Endothelial cell of umbilical vein (primary cell): ENCODE measurements around the gene PKNOX2. TPM values are rescaled to one million over a fixed set of nuclear protein-coding genes. Genes with fewer than 3 reads are reported as not detected.

Source experiments
- BruUV-seq: library from RNA; stranded (reverse); fragments of 400-500 nt; replicated peaks from 2 replicates; lab custom pipeline; 2021; lab: Mats Ljungman, UMichigan
- CTCF ChIA-PET: fragments of 300-600, 350-600 bp; sonication (Branson Sonifier 250); formaldehyde crosslinking; loops from one replicate; lab custom pipeline; 2021; ENCODE audit warnings: antibody characterized with exemption, inconsistent platforms; lab: Charles Lee
- POLR2A ChIA-PET: fragments of 300-600, 350-600 bp; sonication (Branson Sonifier 250); formaldehyde crosslinking; loops from one replicate; lab custom pipeline; 2021; ENCODE audit warnings: antibody characterized with exemption, inconsistent platforms; lab: Charles Lee
- DNase-seq: peaks from one replicate; pipeline ENCODE4 v3.0.0-alpha.2; 2011; ENCODE audit warnings: low read depth, low spot score
- FAIRE-seq: peaks from 2 replicates; lab custom pipeline; 2011; peaks lifted over from hg19 to GRCh38; lab: Jason Lieb, UNC
- H2AFZ ChIP-seq: 2 replicates; pipeline ENCODE4 v1.6.0; 2012; ENCODE audit warnings: low read depth, low read length, control low read depth, inconsistent platforms
- H3K27ac ChIP-seq: 2 replicates; pipeline ENCODE4 v1.5.1; 2011; ENCODE audit warnings: low read depth, mild to moderate bottlenecking, control low read depth, low read length, moderate library complexity; ENCODE audit not compliant: insufficient read depth
- H3K27me3 ChIP-seq, 2 experiments: 2 replicates each; pipeline versions ENCODE4 v1.6.0 to v1.6.1; 2011; ENCODE audit warnings: low read length in 2 of 2, mixed read lengths in 1 of 2; ENCODE audit not compliant: control insufficient read depth in 2 of 2, insufficient read depth in 2 of 2
- H3K36me3 ChIP-seq, 2 experiments: 2 replicates in 1 of 2; 3 replicates in 1 of 2; pipeline ENCODE4 v1.5.1; 2011; ENCODE audit warnings: low read length in 2 of 2, mild to moderate bottlenecking in 1 of 2, moderate library complexity in 1 of 2; ENCODE audit not compliant: control insufficient read depth in 2 of 2, insufficient read depth in 2 of 2; ENCODE audit errors: extremely low read depth in 1 of 2
- H3K4me1 ChIP-seq: 3 replicates; pipeline ENCODE4 v1.5.1; 2011; ENCODE audit warnings: mild to moderate bottlenecking, low read length; ENCODE audit not compliant: control insufficient read depth, insufficient read depth; ENCODE audit errors: extremely low read depth
- H3K4me2 ChIP-seq: 2 replicates; pipeline ENCODE4 v1.6.1; 2011; ENCODE audit warnings: low read length, control low read depth, mixed read lengths; ENCODE audit not compliant: insufficient read depth
- H3K4me3 ChIP-seq, 3 experiments: fragments of 200-600 bp in 1 of 3; sonication (generic), shearing (Covaris generic) in 1 of 3; replicated peaks in 1 of 3; 2 replicates each; pipeline ENCODE4 v1.5.1; 2011 to 2016; ENCODE audit warnings: control low read depth in 3 of 3, low read length in 3 of 3, mild to moderate bottlenecking in 2 of 3, inconsistent platforms in 1 of 3, low read depth in 1 of 3, moderate library complexity in 1 of 3; ENCODE audit not compliant: insufficient read depth in 1 of 3
- H3K79me2 ChIP-seq: 2 replicates; pipeline ENCODE4 v1.6.0; 2012; ENCODE audit warnings: low read length, inconsistent platforms; ENCODE audit not compliant: control insufficient read depth, insufficient read depth
- H3K9ac ChIP-seq: replicated peaks from 2 replicates; pipeline ENCODE3; 2011; ENCODE audit warnings: low read length, control low read depth; ENCODE audit not compliant: insufficient read depth; ENCODE audit errors: extremely low read depth
- H3K9me1 ChIP-seq: replicated peaks from 3 replicates; pipeline ENCODE4 v1.6.0; 2011; ENCODE audit warnings: mild to moderate bottlenecking, low read length; ENCODE audit not compliant: control insufficient read depth, insufficient read depth; ENCODE audit errors: extremely low read depth
- H3K9me3 ChIP-seq: replicated peaks from 2 replicates; pipeline ENCODE4 v1.5.1; 2012; ENCODE audit warnings: low read length, inconsistent platforms; ENCODE audit not compliant: control insufficient read depth, insufficient read depth
- H4K20me1 ChIP-seq: replicated peaks from 2 replicates; pipeline ENCODE3; 2011; ENCODE audit warnings: mild to moderate bottlenecking, low read length; ENCODE audit not compliant: control insufficient read depth, insufficient read depth; ENCODE audit errors: extremely low read depth
- CTCF ChIP-seq, 2 donors: IDR thresholded peaks; 1 replicate in 1 of 2; 2 replicates in 1 of 2; pipeline ENCODE4 v1.5.1; 2011; ENCODE audit warnings: low read length in 2 of 2, mild to moderate bottlenecking in 2 of 2, moderate library complexity in 2 of 2, control low read depth in 1 of 2, inconsistent platforms in 1 of 2, low read depth in 1 of 2; ENCODE audit not compliant: insufficient read depth in 1 of 2; ENCODE audit errors: extremely low read depth in 1 of 2
- EZH2 ChIP-seq: IDR thresholded peaks from 2 replicates; pipeline ENCODE4 v1.6.1; 2012; ENCODE audit warnings: borderline replicate concordance, low read depth, mild to moderate bottlenecking, moderate library complexity, low read length, inconsistent platforms; ENCODE audit not compliant: severe bottlenecking
- FOS ChIP-seq: IDR thresholded peaks from 2 replicates; pipeline ENCODE4 v1.6.1; 2011; ENCODE audit warnings: mild to moderate bottlenecking, low read length, moderate library complexity, borderline replicate concordance; ENCODE audit not compliant: insufficient read depth
- GATA2 ChIP-seq: IDR thresholded peaks from 2 replicates; pipeline ENCODE4 v1.7.0; 2011; ENCODE audit warnings: low read depth, mild to moderate bottlenecking, moderate library complexity, mixed read lengths, low read length; ENCODE audit not compliant: insufficient read length, insufficient read depth
- JUN ChIP-seq: IDR thresholded peaks from 2 replicates; pipeline ENCODE4 v1.6.1; 2011; ENCODE audit warnings: borderline replicate concordance, low read depth; ENCODE audit not compliant: insufficient read length, insufficient read depth
- MAX ChIP-seq: IDR thresholded peaks from 2 replicates; pipeline ENCODE4 v1.6.1; 2011; ENCODE audit not compliant: insufficient read depth, insufficient read length
- MYC ChIP-seq: IDR thresholded peaks from one replicate; pipeline ENCODE4 v1.6.1; 2011; ENCODE audit warnings: mild to moderate bottlenecking, low read depth, low read length
- POLR2A ChIP-seq: IDR thresholded peaks from 2 replicates; pipeline ENCODE4 v1.6.1; 2012; ENCODE audit warnings: low read depth, mild to moderate bottlenecking, control low read depth, low read length
- POLR2AphosphoS5 ChIP-seq: IDR thresholded peaks from 2 replicates; pipeline ENCODE4 v1.6.1; 2012; ENCODE audit warnings: low read depth, mild to moderate bottlenecking, control low read depth, low read length, moderate library complexity; ENCODE audit not compliant: insufficient read depth
- dilution Hi-C: fragments of 300-500 bp; cut with MboI; formaldehyde crosslinking; loops from one replicate; pipeline ENCODE4 v1.15.0; 2019; ENCODE audit warnings: low sequenced_read_pairs; ENCODE audit not compliant: extremely low pct_ligation_motif_present
- intact Hi-C: fragments of 100-400 bp; cut with micrococcal nuclease; formaldehyde crosslinking; loops from one replicate; pipeline ENCODE4 v1.10.0; 2022
- polyA plus RNA-seq, 4 experiments: library from polyadenylated mRNA; depleted of rRNA in 3 of 4; stranded (reverse) in 3 of 4; unstranded in 1 of 4; fragments of >200 nt; gene quantifications; 2 replicates each; pipeline versions ENCODE4 v1.2.1 to v1.2.3, GENCODE V29; 2011 to 2012; ENCODE audit warnings: missing spikeins in 1 of 4
- total RNA-seq: library from RNA; stranded (reverse); gene quantifications from 2 replicates; pipeline ENCODE4 v1.2.3, GENCODE V29; 2021

PKNOX2 gene
- total and polyA plus RNA-seq, 2 donors (not counting 3 experiments of a cell fraction or from before 2014, with no cell fraction given) = 0.11 to 0.91 TPM

- Histone ChIP-seq H3K9me1 (no peaks in the 10 kb centered on the region), H3K9me3 (no peaks in the 10 kb centered on the region), H3K9ac (no peak overlapping the region), H3K36me3 (no peaks in the 10 kb centered on the region), H3K4me3 (no peak overlapping the region), H3K27me3 (peaks cover 0 to 4% of the 10 kb centered on the region in 2 experiments), H3K4me1 (no peaks in the 10 kb centered on the region), H3K79me2 (no peaks in the 10 kb centered on the region), H3K4me2 (no peak overlapping the region), H4K20me1 (no peaks in the 10 kb centered on the region), H2AFZ (no peak overlapping the region), H3K27ac (no peak overlapping the region)
- TF ChIP-seq JUN (no peak), POLR2A (no peak), EZH2 (no peak)
- dilution Hi-C loops = no loop called here
- POLR2A ChIA-PET = no interaction called here
- CTCF ChIA-PET = interaction anchor here (1.2 to 2.6 kb wide), 4 partner anchors 19 to 406 kb away, joined by 3 to 14 read pairs (median 4); no protein-coding TSS in a partner anchor
- intact Hi-C loops = no loop called here
- no peak for FAIRE-seq
- no peak for DNase-seq
- no TSS peak for BruUV-seq
Observed at GRCh38 chr11:125281831-125282595, 117.5 kb downstream of the PKNOX2 start.

- Histone ChIP-seq H3K4me1 (peaks cover 4% of the 10 kb centered on the region), H3K36me3 (no peaks in the 10 kb centered on the region), H3K9ac (no peak overlapping the region), H2AFZ (no peak overlapping the region), H3K9me1 (no peaks in the 10 kb centered on the region), H3K4me2 (no peak overlapping the region), H3K27me3 (peaks cover 0 to 3% of the 10 kb centered on the region in 2 experiments), H3K4me3 (no peak overlapping the region), H3K9me3 (no peaks in the 10 kb centered on the region), H3K27ac (no peak overlapping the region), H3K79me2 (no peaks in the 10 kb centered on the region), H4K20me1 (no peaks in the 10 kb centered on the region)
- CTCF ChIA-PET = interaction anchor here (1.4 to 2.6 kb wide), 2 partner anchors 18 to 63 kb away, joined by 4 to 14 read pairs; no protein-coding TSS in a partner anchor
- FAIRE-seq (no peak), DNase-seq (no peak)
- POLR2A ChIA-PET = no interaction called here
- BruUV-seq = no TSS peak
- TF ChIP-seq GATA2 (no peak), EZH2 (no peak), POLR2AphosphoS5 (no peak), FOS (no peak), MYC (no peak), POLR2A (no peak), CTCF (IDR thresholded peaks at IDR 0.05; ENCODE audit: extremely low read depth in 1 of 2, insufficient read depth in 1 of 2, low read depth in 1 of 2, low read length in 2 of 2) (no peak), JUN (no peak), MAX (no peak)
- intact Hi-C loops = no loop called here
- dilution Hi-C loops = no loop called here
Observed at GRCh38 chr11:125282596-125282914, 118.0 kb downstream of the PKNOX2 start.
